ENCODE measurements around the gene KLHL26. TPM values are rescaled to one million over a fixed set of nuclear protein-coding genes. Genes with fewer than 3 reads are reported as not detected.

KLHL26 gene
- total and polyA plus RNA-seq, 8 donors: 1.2 to 45.1 (median 4.1) TPM

DNA sequence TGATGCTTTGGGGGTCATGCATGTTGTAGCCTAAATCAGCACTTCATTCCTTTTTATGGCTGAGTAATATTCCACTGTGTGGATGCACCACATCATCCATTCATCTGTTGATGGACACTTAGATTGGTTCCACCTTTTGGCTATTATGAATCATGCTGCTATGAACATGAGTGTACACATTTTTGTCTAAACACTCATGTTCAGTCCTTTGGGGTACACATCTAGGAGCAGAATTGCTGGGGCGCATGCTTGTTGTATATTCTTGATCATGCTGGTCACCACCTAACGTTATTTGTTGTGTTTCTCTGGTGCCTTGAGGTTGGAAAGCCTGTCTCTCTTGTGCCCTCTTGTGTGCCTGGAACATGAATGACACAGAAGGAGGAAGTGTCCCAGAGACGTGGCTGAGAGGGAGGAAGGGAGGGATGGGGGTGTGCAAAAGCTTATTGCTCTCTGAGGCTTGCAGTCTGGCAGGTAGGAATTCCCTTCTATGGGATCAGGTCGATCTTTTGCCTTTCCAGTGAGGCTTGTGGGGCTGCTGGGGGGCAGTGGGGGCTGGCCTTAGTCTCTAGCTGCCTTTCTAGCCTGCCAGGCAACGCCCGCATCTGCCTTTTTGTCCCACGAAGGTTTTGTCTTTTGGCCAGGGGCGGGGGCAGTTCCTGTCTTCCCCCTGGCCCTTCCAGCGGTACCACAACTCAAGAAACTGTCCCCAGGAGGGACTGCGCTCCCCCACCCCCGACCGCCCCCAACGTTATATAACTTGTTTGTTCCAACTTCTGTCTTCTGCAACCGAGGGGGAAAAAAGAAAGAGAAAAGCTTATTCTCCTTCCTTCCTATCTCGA lies 7.6 kb downstream of the KLHL26 start:
- H3K27me3 ChIP-seq: no peaks in the 10 kb centered on the region
- intact Hi-C loops (cut with DNase I; ENCODE audit: low total_unique reads): no loop called here
- H3K4me1 ChIP-seq: peaks cover 17 to 50% (median 30%) of the 10 kb centered on the region in 4 donors
- peaks cover 0 to 3% (median 0%) of the 10 kb centered on the region in 4 donors for H3K36me3 ChIP-seq
- H3K4me3 ChIP-seq: peak overlapping the region in 1 of 4 donors; percentile 1
- TF ChIP-seq CTCF (IDR thresholded peaks at IDR 0.05): no peak
- peak overlapping the region in 3 of 5 donors; percentile 7 to 49 (median 37) for H3K27ac ChIP-seq
- DNase-seq: peak in 1 of 2 donors; percentile 49
- H3K9me3 ChIP-seq: no peaks in the 10 kb centered on the region
- 60 to 72% (median 66%) methylated on average over 15 of the region's 15 CpGs for WGBS, 5 donors

- peaks cover 0 to 3% (median 0%) of the 10 kb centered on the region in 4 donors for H3K36me3 ChIP-seq
- no peaks in the 10 kb centered on the region for H3K27me3 ChIP-seq
- DNase-seq: no peak
- 71 to 89% (median 79%) methylated on average over 8 to 13 of the region's 13 CpGs for WGBS, 5 donors
- peak overlapping the region in 1 of 4 donors; percentile 1 for H3K4me3 ChIP-seq
- H3K9me3 ChIP-seq: no peaks in the 10 kb centered on the region
- H3K4me1 ChIP-seq: peaks cover 23 to 50% (median 32%) of the 10 kb centered on the region in 4 donors
- no peak for TF ChIP-seq POLR2AphosphoS5 (IDR thresholded peaks at IDR 0.05)
- TF ChIP-seq POLR2A (IDR thresholded peaks at IDR 0.05): no peak
- TF ChIP-seq CTCF (IDR thresholded peaks at IDR 0.05): no peak
- TF ChIP-seq EP300 (IDR thresholded peaks at IDR 0.05): no peak
- intact Hi-C loops (cut with DNase I; ENCODE audit: low total_unique reads): no loop called here
- peak overlapping the region in 3 of 5 donors; percentile 7 to 49 (median 37) for H3K27ac ChIP-seq
Observed at GRCh38 chr19:18645035-18645511, 8.2 kb downstream of the KLHL26 start.

- H3K27me3 ChIP-seq: no peaks in the 10 kb centered on the region
- no peaks in the 10 kb centered on the region for H3K36me3 ChIP-seq
- H3K4me1 ChIP-seq: peaks cover 34 to 66% (median 47%) of the 10 kb centered on the region in 4 donors
- TF ChIP-seq CTCF (IDR thresholded peaks at IDR 0.05): no peak
- no peak for TF ChIP-seq EP300 (IDR thresholded peaks at IDR 0.05)
- TF ChIP-seq POLR2AphosphoS5 (IDR thresholded peaks at IDR 0.05): no peak
- no peak for TF ChIP-seq POLR2A (IDR thresholded peaks at IDR 0.05)
- H3K4me3 ChIP-seq: no peak overlapping the region
- intact Hi-C loops (cut with DNase I; ENCODE audit: low total_unique reads): no loop called here
- WGBS, 5 donors: 88 to 93% (median 91%) methylated on average over 32 to 34 of the region's 34 CpGs
- peak overlapping the region in 1 of 5 donors; percentile 89 for H3K27ac ChIP-seq
- no peaks in the 10 kb centered on the region for H3K9me3 ChIP-seq
- peak in 1 of 2 donors; percentile 40 for DNase-seq
Observed at GRCh38 chr19:18646535-18647370, 9.9 kb downstream of the KLHL26 start.

DNA sequence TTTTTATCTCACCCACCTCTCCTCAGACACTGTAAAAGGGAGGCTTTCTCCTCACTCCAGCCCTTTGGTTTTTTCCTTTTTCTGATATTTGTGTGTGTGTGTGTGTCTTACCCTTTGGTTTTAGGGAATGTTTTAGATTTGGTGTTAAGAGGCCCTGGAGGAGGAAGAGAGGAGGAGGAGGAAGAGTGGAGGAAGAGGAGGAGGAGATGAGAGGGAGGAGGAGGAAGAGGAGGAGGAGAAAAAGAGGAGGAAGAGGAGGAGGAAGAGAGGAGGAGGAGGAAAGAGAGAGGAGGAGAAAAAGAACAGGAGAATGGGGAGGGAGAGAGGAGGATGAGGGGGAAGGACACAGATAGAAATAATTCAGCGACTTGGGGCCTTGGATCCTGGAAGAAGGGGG lies 10.5 kb downstream of the KLHL26 start:
- Histone ChIP-seq H3K36me3 (no peaks in the 10 kb centered on the region), H3K4me3 (no peak overlapping the region), H3K27ac (peak overlapping the region in 2 of 5 donors; percentile 22 to 89), H3K9me3 (no peaks in the 10 kb centered on the region), H3K27me3 (no peaks in the 10 kb centered on the region), H3K4me1 (peaks cover 34 to 72% (median 50%) of the 10 kb centered on the region in 4 donors)
- TF ChIP-seq CTCF (IDR thresholded peaks at IDR 0.05) (no peak), POLR2A (IDR thresholded peaks at IDR 0.05) (no peak), EP300 (IDR thresholded peaks at IDR 0.05) (no peak), POLR2AphosphoS5 (IDR thresholded peaks at IDR 0.05) (no peak)
- intact Hi-C loops (cut with DNase I; ENCODE audit: low total_unique reads): no loop called here
- 83 to 100% (median 88%) methylated on average over 1 of the region's 1 CpG for WGBS, 5 donors
- no peak for DNase-seq
